ENCODE data around the gene P4HTM. TPM values are rescaled to one million over a fixed set of nuclear protein-coding genes. Genes with fewer than 3 reads are reported as not detected.

The P4HTM gene
- total and polyA plus RNA-seq, 2 of the 4 experiments (the other 2 are of a cell fraction) = 10.4 to 26.1 TPM

- Histone ChIP-seq H2AK5ac (ENCODE audit: low read depth, low read length) (no peak overlapping the region), H3K23ac (ENCODE audit: low read depth, low read length) (no peak overlapping the region), H2AFZ (replicated peaks; ENCODE audit: low read length, poor library complexity) (no peak overlapping the region), H4K91ac (ENCODE audit: insufficient read depth, low read depth, low read length) (no peak overlapping the region), H3K18ac (ENCODE audit: low read depth, low read length) (no peak overlapping the region), H2BK20ac (ENCODE audit: low read depth, low read length) (no peak overlapping the region), H3K4me2 (ENCODE audit: low read depth, low read length) (no peak overlapping the region), H3K27ac (ENCODE audit: insufficient read depth, low read length) (no peak overlapping the region), H3K4me1 (ENCODE audit: control insufficient read depth, insufficient read depth, low read length) (peaks cover 9% of the 10 kb centered on the region), H3K4me3 (ENCODE audit: insufficient read depth, low read depth, low read length) (no peak overlapping the region), H2AK9ac (replicated peaks; ENCODE audit: low read depth, low read length, poor library complexity) (peak overlapping the region; percentile 35), H3K27me3 (ENCODE audit: control insufficient read depth, insufficient read depth, low read length) (no peaks in the 10 kb centered on the region), H4K5ac (ENCODE audit: low read depth, low read length) (no peak overlapping the region), H3K14ac (replicated peaks; ENCODE audit: low read depth, low read length) (no peak overlapping the region), H3K9ac (ENCODE audit: low read depth, low read length) (no peak overlapping the region), H3K56ac (ENCODE audit: extremely low read depth, insufficient read depth, low read length) (no peak overlapping the region), H4K8ac (ENCODE audit: low read depth in 2 of 2, low read length in 2 of 2) (no peak overlapping the region), H3K79me1 (ENCODE audit: low read depth in 1 of 2, low read length in 2 of 2) (peaks cover 39 to 82% of the 10 kb centered on the region in 2 experiments), H2BK120ac (ENCODE audit: low read depth, low read length) (no peak overlapping the region), H4K20me1 (ENCODE audit: insufficient read depth, low read length) (peaks cover 20% of the 10 kb centered on the region), H3K9me1 (ENCODE audit: insufficient read depth, low read length) (peaks cover 32% of the 10 kb centered on the region), H3K4ac (ENCODE audit: low read depth, low read length) (no peak overlapping the region), H3K9me3 (ENCODE audit: control insufficient read depth, insufficient read depth, low read length) (no peaks in the 10 kb centered on the region), H2BK15ac (ENCODE audit: low read depth, low read length) (no peak overlapping the region), H2BK5ac (ENCODE audit: low read depth, low read length, poor library complexity, severe bottlenecking) (no peak overlapping the region), H3K36me3 (ENCODE audit: control insufficient read depth, insufficient read depth, low read length) (peaks cover 38% of the 10 kb centered on the region)
- CTCF ChIA-PET = no interaction called here
- WGBS, 2 experiments (ENCODE audit: extremely low coverage in 2 of 2, insufficient read length in 1 of 2) = 100% methylated on average over 2 of the region's 5 CpGs; no CpG with 5 or more reads in 1 of the 2 experiments
- no TSS peak for BruUV-seq (replicated peaks)
- no peak for TF ChIP-seq SMC3 (IDR thresholded peaks at IDR 0.05; ENCODE audit: low read depth, low read length)
- in situ Hi-C loops (cut with MboI; ENCODE audit: low sequenced_read_pairs) = no loop called here
- intact Hi-C loops (cut with micrococcal nuclease) = loop anchor here (5.0 kb wide), 1 partner anchor 68 kb away; the partner anchor contains the start of gene QRICH1
- ATAC-seq (ENCODE audit: low read depth) (no peak), DNase-seq (no peak)
- dilution Hi-C loops (cut with HindIII; ENCODE audit: low sequenced_read_pairs, unreplicated experiment) = no loop called here
- POLR2A ChIA-PET (ENCODE audit: unreplicated experiment) = no interaction called here
These were observed 34.4 kb downstream of the P4HTM start for GRCh38 chr3:49024449-49024848.

All from IMR-90 (cell line).